Mesothelial cell of epicardium (in vitro differentiated cells): ENCODE results near the gene TEDDM1. TPM values are rescaled to one million over a fixed set of nuclear protein-coding genes. Genes with fewer than 3 reads are reported as not detected.

Experiments used
- DNase-seq, 2 experiments: peaks; one replicate each; pipeline ENCODE4 v3.0.0; 2021; ENCODE audit warnings: low spot score in 2 of 2; ENCODE audit not compliant: unreplicated experiment in 2 of 2
- H3K27ac Mint-ChIP-seq: 2 replicates; pipeline ENCODE4 v1.8.0; 2021; ENCODE audit warnings: mixed read lengths
- H3K27me3 Mint-ChIP-seq: 2 replicates; pipeline ENCODE4 v1.8.0; 2021; ENCODE audit warnings: low read depth, mixed read lengths
- H3K36me3 Mint-ChIP-seq: 2 replicates; pipeline ENCODE4 v1.8.0; 2021; ENCODE audit warnings: mixed read lengths
- H3K4me1 Mint-ChIP-seq: 2 replicates; pipeline ENCODE4 v1.8.0; 2021; ENCODE audit warnings: mixed read lengths
- H3K4me3 Mint-ChIP-seq: 2 replicates; pipeline ENCODE4 v1.8.0; 2021; ENCODE audit warnings: mild to moderate bottlenecking, moderate library complexity, mixed read lengths
- H3K9me3 Mint-ChIP-seq: 2 replicates; pipeline ENCODE4 v1.8.0; 2021; ENCODE audit warnings: mixed read lengths
- CTCF ChIP-seq: fragments of 200-600 bp; sonication (generic); IDR thresholded peaks from one replicate; pipeline ENCODE4 v1.5.0; 2021; ENCODE audit warnings: antibody characterized with exemption; ENCODE audit not compliant: unreplicated experiment
- total RNA-seq: library from RNA; stranded (reverse); gene quantifications from 3 replicates; pipeline ENCODE4 v1.2.1, GENCODE V29; 2021

Gene TEDDM1
- total RNA-seq, 1 donor from 2014 or later, result not detected

GRCh38 chr1:182394055-182394775 is 6.3 kb downstream of the TEDDM1 start:
- Mint-ChIP-seq H3K4me1 (peaks cover 52% of the 10 kb centered on the region), H3K27ac (peak overlapping the region; percentile 44), H3K36me3 (no peaks in the 10 kb centered on the region), H3K4me3 (no peak overlapping the region), H3K9me3 (no peaks in the 10 kb centered on the region), H3K27me3 (no peaks in the 10 kb centered on the region)
- DNase-seq, result no peak
- no peak for TF ChIP-seq CTCF

- Mint-ChIP-seq H3K36me3 (peaks cover 8% of the 10 kb centered on the region), H3K4me1 (peaks cover 49% of the 10 kb centered on the region), H3K4me3 (peak overlapping the region; percentile 94), H3K27me3 (no peaks in the 10 kb centered on the region), H3K27ac (peak overlapping the region; percentile 94), H3K9me3 (no peaks in the 10 kb centered on the region)
- TF ChIP-seq CTCF, result peak; percentile 17
- no peak for DNase-seq
These were observed 8.1 kb downstream of the TEDDM1 start for GRCh38 chr1:182392050-182393028.

- peak; percentile 86 to 95 for DNase-seq
- Mint-ChIP-seq H3K9me3 (no peaks in the 10 kb centered on the region), H3K4me1 (peaks cover 42% of the 10 kb centered on the region), H3K36me3 (peaks cover 16% of the 10 kb centered on the region), H3K4me3 (peak within 1 kb of the TSS; percentile 94), H3K27me3 (no peaks in the 10 kb centered on the region), H3K27ac (peak within 1 kb of the TSS; percentile 98)
- TF ChIP-seq CTCF, result no peak
These were observed 9.0 kb downstream of the TEDDM1 start, which contains the start of gene GLUL for GRCh38 chr1:182391362-182392049. GLUL (minus strand) TSS chr1:182391790; CDS start chr1:182388737, 3,053 bp downstream.

- H3K4me3 Mint-ChIP-seq, result peak overlapping the region; percentile 94
- H3K36me3 Mint-ChIP-seq, result peaks cover 21% of the 10 kb centered on the region
- H3K4me1 Mint-ChIP-seq, result peaks cover 38% of the 10 kb centered on the region
These were observed 9.5 kb downstream of the TEDDM1 start for GRCh38 chr1:182391028-182391361.

More at GRCh38 chr1:182391028-182391361, 9.5 kb downstream of the TEDDM1 start:
- Mint-ChIP-seq H3K9me3 (no peaks in the 10 kb centered on the region), H3K27ac (peak overlapping the region; percentile 98), H3K27me3 (no peaks in the 10 kb centered on the region)
- no peak for TF ChIP-seq CTCF
- DNase-seq, result peak in 1 of 2 experiments; percentile 27
